Subcutaneous adipose tissue (tissue), 4 donors: ENCODE data around the gene ENPP1. TPM values are rescaled to one million over a fixed set of nuclear protein-coding genes. Genes with fewer than 3 reads are reported as not detected.

Source experiments
- total RNA-seq, 4 donors: library from RNA; depleted of rRNA; stranded (reverse); fragments of >200 nt; gene quantifications; one replicate each; pipeline ENCODE4 v1.1.0, GENCODE V29; 2016
- TF ChIP-seq, protein P1 (sequence below): fragments of 450-650 bp; IDR thresholded peaks from one replicate; pipeline ENCODE4 v1.5.1; 2016; ENCODE audit warnings: low read depth, mild to moderate bottlenecking, control low read depth, antibody characterized with exemption, moderate library complexity

ENPP1 gene
- total RNA-seq, 4 donors from 2014 or later, result 67.0 to 86.8 (median 74.9) TPM

DNA sequence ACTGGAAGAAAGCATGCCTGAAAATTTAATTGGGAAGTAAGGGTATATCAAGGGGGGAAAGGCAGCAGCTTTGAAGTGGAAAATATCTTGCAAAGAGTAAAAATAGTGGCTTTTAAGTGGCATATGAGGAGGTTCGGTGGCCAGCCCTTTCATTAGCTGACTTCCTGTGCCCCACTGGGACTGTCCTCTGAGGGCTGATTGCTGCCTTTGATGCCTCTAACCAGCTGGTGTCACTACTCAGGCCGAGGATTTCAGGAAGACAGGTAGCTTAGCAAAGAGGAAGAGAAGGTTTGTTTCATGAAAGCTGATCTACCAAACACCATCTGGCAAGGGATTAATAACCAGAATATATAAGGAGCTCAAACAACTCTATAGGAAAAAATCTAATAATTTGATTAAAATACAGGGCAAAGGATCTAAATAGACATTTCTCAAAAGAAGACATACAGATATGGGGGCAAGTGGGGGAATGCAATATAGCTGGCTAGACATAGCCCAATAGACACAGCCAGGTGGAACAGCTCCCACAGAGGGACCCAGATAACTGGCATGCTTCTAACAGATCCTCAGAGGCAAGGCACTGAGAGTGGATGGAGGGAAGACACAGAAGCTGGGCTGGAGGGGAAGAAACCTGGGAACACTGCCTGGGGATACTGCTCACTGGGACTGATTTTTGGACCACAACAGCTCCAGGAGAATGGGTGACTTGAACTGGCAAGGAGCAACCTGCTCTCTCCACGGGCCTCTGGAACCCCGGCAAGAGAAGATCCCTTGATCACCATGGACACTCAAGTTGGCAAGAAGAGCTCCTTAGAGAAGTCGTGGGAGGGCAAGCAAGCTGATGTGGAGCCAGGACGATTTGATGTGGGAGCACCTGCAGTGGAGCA lies 110.2 kb downstream of the ENPP1 start:
- TF ChIP-seq, protein P1, sequence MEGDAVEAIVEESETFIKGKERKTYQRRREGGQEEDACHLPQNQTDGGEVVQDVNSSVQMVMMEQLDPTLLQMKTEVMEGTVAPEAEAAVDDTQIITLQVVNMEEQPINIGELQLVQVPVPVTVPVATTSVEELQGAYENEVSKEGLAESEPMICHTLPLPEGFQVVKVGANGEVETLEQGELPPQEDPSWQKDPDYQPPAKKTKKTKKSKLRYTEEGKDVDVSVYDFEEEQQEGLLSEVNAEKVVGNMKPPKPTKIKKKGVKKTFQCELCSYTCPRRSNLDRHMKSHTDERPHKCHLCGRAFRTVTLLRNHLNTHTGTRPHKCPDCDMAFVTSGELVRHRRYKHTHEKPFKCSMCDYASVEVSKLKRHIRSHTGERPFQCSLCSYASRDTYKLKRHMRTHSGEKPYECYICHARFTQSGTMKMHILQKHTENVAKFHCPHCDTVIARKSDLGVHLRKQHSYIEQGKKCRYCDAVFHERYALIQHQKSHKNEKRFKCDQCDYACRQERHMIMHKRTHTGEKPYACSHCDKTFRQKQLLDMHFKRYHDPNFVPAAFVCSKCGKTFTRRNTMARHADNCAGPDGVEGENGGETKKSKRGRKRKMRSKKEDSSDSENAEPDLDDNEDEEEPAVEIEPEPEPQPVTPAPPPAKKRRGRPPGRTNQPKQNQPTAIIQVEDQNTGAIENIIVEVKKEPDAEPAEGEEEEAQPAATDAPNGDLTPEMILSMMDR, result no peak

DNA sequence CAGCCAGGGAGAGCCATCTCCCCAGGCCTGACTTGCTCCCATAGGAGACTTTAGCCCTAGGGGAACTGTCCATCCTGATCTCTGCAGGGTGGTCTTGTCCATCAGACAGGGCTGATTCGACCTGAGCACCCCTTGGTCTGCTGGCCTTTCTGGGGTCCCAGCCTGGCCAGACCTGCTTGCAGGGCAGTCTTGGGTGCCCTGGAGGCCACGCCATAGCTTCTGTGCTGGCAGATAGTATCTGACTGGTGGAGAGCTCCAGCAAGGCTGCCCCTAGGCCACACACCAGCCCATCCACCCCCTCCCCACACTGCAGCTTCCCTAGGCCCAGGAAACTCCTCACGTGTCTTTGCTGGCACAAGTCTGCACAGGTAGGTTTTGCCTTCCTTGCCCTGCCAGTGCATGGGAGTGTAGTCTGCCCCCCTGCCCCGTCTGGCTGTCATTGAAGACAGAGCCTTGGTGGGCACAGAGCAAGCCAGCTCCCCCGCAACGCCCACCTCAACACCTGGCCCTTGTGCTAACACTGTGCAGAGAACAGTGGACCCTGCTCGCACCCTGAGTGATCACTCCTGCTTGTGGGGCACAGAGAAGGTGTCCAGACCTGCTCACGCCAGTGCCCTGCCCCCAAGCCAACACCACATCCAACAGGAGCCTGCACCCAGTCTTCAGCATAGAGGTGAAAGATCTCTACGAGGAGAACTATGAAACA lies 111.0 kb downstream of the ENPP1 start:
- TF ChIP-seq, protein P1, result no peak

DNA sequence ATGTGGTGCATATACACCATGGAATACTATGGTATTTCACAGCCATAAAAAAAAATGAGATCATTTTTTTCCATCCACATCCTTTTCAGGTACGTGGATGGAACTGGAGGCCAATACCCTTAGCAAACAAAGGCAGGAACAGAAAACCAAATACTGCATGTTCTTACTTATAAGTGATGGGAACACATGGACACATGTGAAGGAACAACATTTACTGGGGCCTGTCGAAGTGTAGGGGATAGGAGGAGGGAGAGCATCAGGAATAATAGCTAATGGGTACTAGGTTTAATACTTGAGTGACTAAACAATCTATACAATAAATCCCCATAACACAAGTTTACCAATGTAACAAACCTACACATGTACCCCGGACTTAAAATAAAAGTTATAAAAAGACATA lies 112.8 kb downstream of the ENPP1 start:
- TF ChIP-seq, protein P1, result no peak

DNA sequence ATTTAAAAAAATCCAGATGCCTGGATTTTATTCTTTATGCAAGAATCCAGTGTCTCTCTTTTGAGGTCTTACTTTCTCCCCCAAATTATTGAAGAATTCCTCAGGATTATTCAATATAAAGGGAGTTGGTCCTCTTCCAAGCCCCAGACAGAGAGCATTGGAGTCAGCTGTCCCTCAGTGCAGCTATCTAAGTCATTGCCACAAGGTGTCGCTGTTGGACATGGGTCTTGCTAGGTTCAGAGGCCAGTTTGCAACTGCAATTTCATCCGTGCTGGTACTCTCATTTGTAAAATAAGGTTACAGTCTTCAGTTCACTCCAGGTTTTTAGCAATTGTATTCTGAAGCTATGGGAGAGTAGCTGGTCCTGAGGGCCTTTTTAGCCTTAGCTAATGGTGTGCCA lies 115.5 kb downstream of the ENPP1 start:
- TF ChIP-seq, protein P1, result no peak

DNA sequence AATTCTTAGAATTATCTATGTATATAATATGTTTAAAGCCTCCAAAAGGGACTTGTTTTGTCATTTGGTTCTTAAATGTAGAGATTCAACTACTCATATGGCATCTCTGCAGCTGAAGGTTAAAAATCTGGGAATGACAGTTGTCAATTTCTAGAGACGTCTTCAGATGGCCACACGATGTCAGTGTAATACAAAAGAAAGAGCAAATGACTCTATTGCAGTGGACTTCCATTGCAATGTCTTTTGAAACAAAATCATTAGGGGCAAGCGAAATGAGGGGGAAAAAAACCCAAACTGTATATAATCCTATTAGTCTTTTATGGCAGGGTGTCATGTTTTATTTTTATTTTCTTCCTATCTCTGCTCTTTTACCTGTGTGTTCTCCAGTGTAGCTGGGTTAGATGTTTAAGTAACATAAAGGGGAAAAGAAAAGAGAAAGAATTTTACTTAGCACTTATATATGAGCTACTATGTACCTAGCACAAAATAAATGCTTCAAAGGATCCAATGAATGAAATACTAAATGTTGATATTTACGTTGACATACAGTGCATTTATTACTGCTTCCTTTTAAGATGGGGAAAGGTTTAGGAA lies 117.2 kb downstream of the ENPP1 start:
- TF ChIP-seq, protein P1, result no peak

DNA sequence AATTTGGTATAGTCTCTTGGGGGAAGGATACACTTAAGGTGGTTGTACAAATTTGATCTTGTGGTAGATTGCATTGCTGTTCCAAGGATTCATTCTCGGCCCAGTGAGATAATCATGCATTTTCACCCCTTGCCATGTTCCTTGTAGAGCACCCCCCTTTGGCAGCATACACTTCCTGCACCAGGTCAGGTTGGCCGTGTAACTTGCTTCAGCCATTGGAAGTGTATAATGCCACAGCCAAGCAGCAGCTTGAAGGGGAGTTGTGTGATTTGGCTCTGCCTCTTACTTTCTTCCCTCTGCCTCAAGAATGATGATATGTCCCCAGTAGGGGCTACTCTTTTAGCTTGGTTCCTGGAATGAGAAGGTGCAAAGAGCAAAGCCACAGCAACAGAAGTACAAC lies 121.4 kb downstream of the ENPP1 start:
- TF ChIP-seq, protein P1, result no peak

DNA sequence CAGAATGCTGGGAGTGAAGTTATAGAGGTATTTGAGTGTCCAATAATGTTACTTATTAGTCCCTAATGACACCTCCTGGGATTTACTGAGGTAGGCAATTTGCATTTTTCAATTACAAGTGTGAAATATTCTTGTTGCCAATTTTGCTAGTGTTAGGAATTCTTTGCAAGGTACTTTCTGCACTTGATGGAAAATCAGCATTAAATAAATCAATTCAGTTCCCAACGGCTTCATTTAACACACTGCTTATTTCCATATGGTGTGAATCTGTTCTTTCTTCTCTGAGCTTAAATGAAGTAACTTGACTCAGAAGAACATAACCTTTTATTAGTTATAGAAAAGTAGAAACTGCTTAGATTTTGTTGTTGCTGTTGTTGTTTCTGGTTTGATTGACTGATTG lies 122.2 kb downstream of the ENPP1 start:
- TF ChIP-seq, protein P1, result no peak
